HG02943 (cell line): ENCODE results near the gene KATNIP.

Experiments
- ATAC-seq: cut with Tn5 transposase; IDR thresholded peaks from one replicate; pipeline ENCODE4 v1.9.1; 2021; ENCODE audit warnings: mild to moderate bottlenecking, low read depth, moderate library complexity; ENCODE audit not compliant: unreplicated experiment

KATNIP gene

DNA sequence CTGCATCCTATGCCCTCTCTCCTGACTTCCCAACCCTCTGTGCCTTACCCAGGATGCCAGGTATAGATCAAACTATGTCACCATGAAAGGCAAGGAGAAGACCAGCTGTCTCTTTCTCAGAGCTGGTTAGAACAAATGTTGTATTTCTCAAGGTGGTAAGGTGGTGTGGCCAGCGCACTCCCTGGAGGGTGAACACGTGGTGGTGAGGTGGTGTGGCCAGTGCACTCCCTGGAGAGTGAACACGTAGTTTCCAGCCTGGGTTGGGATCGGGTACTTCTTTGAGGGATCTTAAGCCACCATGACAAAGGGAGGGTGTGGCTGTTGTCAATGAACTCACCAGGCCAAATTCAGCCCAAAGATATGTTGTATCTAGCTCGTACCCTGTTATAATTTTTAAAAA, 26.8 kb downstream of the KATNIP start:
- ATAC-seq, result no peak

DNA sequence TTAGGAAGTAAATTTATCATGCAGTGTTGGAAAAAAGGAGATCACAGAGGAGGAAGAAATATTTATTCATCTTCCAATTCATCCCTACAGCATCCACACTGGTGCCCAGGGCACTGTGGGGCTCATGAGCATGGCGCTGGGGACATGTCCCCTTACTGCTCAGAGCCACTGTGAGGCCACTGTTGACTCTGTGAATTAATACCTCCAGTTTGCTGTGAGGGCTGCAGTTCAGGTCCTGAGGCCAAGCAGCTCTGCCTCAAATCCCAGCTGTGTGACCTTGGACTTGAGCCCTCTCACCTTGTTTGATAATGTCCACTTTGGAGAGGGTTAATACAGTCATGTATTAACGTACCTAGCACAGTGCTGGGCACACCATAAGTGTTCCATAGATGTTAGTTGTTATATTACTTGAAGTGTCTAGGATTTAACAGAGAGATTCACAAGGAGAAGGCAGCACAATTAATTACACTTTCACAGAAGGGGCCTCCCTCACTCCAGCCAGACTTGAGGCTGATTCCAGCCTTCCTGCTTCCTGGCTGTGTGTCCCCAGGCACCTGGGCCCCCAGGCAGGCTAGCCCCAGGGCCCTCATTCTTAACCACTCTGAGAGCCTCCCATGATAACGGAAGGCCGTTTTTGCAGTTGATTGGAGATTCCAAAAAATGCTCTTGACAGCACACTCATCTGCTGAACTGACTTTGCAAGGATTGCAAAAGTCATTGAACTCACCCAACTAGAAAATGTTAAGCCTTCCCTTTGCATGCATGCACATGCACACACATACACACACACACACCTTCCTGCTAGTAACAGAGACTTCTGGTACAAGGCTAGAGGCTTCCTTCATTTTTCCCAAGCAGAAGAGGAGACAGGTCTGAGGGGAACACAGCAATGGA, 29.4 kb downstream of the KATNIP start:
- no peak for ATAC-seq

DNA sequence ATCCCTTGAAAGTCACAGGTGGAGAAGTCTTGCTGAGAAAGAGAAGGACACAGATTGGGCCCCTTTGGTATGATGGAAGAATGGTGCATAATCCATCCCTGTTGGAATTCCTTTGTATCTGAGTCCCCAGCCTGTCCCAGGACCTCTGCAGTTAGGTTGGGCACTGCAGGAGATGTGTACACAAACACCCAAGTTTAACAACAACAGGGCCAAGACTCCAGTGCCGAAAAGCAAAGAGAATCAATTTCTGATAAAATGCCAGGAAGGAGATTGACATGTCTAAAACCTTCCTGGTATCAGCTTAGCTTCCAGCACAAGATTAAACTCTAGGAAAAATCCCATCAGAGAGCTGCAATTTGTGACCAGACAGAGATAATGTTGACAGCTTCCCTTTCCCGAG, 32.9 kb downstream of the KATNIP start:
- no peak for ATAC-seq

DNA sequence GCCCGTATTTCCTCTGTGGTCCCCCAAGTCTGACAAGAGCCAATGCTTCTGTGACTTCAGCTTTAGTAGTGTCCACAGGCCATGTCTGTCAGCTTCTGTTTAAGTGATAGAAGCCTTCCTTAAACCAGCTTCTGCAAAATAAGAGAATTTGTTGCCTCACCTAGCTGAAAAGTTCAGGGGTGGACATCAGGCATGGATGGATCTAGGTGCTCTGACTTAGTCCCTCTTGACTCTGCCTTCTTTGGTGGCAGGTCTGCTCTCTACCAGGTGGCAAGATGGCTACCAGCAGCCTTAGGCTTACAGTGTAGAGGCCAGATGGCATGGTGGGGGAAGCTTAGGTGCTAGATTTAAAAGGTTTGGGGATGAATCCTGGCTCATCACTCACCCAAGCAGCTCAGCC, 33.7 kb downstream of the KATNIP start:
- ATAC-seq, result no peak

DNA sequence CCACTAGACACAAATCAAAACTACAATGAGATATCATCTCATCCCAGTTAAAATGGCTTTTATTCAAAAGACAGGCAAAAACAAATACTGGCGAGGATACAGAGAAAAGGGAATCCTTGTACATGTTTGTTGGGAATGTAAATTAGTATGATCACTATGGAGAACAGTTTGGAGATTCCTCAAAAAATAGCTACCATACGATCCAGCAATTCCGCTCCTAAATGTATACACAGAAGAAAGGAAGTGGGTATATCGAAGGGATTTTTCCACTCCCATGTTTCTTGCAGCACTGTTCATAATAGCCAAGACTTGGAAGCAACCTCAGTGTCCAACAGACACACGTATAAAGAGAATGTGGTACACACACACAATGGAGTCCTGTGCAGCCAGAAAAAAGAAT, 35.3 kb downstream of the KATNIP start:
- no peak for ATAC-seq

DNA sequence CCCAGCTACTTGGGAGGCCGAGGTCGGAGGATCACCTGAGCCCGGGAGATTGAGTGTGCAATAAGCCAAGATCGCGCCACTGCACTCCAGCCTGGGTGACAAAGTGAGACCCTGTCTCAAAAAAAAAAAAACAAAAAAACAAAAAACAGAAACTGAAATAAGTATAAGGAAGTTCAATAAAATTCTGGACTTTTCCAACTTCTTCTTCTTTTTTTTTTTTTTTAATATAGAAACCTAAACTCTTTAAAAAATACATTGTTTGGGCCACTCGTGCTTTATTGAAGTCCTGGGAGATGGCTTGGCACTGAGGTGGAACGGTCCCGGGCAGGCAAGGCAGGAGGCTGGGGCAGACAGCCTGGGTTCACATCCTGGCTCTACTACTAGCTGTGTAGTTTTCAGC, 36.8 kb downstream of the KATNIP start:
- no peak for ATAC-seq

DNA sequence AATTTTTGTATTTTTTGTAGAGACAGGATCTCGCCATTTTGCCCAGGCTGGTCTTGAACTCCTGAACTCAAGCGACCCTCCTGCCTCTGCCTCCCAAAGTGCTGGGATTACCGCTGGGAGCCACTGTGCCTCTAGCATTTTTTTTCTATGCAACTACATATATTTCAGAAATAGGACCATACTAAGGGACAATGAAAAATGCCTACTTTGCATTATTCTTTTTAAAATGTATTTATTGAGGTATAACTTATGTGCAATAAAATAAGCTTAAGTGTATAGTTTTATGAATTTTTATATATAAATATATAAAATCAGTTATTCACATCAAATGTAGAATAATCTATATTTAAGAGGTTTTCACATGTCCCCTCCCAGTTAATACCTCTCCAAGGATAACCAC, 38.1 kb downstream of the KATNIP start:
- ATAC-seq, result no peak

DNA sequence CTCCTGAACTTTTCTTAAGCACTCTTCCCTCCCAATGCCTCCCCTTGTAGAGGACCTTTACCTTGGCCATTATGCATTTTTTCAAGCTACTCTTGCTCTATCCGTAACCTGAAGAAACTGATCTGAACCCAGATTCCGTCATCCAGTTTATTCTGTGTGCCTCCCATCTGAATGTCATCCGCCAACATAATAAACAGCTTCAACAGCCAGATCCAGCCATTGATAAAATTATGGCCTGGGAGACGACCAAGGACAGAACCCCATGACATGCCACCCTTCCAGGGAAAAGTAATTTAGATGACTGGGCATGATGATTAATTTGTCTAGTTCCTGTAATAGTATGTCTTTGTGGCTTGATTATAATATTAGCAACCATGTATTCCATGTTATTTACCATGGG, 41.9 kb downstream of the KATNIP start:
- no peak for ATAC-seq

DNA sequence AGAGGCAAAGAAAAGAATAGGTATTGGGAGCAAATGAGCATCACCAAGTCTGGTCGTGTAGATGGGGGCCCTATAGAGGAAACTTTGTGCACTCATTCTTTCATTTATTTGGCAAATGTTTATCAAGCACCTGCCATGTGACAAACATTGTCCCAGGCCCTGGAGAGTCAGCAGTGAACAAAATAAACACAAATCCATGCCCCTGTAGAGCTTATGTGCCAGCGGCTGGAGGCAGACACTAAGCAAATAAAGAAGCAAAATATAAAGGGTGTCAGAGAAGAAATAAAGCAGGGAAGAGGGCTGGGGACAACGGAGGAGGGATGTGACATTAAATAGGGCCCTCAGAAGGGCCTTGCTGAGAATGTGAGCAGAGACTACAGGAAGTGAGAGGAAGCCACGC, 45.5 kb downstream of the KATNIP start:
- no peak for ATAC-seq

DNA sequence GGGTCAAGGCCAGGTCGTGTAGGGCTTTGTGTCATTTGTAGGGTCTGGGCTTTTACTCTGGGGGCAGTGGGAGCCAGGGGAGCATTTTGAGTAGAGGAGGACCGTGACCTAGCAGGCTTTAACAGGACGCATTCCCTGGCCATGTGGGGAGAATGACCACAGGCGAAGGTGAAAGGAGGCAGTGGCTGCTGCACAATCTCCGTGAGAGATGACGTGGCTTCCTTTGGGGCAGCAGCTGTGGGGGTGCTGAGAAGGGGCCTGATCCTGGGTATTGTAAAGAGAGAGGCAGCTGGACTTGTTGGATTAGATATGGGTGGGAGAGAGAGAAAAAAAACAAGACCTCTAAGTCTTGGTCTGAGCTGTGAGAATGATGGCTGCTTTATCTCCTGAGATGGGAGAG, 46.0 kb downstream of the KATNIP start:
- ATAC-seq, result no peak

DNA sequence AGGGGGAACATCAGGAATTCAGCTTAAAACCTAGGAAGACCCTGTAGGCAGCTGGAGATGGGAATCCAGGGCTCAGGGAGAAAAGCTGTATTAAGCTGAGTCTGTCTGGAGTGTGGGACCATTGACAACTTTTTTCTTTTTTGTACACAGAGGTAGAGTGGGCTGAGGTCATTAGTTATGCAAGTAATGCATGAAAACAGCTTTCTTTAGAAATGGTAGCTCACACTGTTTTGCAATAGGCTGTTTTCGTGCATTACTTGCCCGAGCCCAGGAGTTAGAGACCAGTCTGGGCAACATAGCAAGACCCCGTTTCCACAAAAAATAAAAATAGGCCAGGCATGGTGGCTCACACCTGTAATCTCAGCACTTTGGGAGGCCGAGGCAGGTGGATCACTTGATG, 46.5 kb downstream of the KATNIP start:
- no peak for ATAC-seq

DNA sequence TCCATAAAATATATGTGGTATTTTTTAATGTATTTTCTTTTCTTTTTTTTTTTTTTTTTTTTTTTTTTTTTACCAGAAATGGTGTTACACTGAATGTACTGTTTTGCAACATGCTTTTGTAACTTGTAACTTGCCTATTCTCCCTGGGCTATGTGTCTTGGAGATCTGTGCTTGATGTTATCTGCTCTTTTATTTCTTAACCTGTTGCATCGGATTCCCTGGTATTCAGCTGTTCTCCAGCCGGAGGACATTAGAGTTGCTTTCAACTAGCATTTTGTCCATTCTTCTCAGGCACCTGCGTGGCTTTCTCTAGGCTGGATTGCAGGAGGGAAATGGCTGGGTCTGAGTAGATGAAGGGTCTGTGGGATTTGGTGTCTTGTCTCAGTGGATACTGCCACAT, 47.4 kb downstream of the KATNIP start:
- ATAC-seq, result no peak

DNA sequence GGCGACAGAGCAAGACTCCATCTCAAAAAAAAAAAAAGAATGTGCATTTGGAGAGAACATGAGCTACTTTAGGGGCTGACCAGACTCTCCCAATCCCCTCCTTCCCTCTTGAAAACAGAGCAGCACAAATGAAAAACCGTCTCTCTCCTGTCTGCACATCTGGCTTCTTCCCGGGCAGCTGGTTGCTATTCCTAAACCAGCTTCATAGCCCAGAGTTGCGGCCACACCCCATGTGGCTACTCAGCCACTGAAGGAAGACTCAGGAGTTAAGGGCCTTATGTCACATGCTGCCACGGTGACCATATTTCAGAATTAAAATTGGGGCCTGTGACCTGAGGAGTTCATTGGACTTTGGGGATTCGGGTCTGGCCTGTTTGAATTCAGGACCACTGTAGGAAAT, 48.3 kb downstream of the KATNIP start:
- no peak for ATAC-seq

DNA sequence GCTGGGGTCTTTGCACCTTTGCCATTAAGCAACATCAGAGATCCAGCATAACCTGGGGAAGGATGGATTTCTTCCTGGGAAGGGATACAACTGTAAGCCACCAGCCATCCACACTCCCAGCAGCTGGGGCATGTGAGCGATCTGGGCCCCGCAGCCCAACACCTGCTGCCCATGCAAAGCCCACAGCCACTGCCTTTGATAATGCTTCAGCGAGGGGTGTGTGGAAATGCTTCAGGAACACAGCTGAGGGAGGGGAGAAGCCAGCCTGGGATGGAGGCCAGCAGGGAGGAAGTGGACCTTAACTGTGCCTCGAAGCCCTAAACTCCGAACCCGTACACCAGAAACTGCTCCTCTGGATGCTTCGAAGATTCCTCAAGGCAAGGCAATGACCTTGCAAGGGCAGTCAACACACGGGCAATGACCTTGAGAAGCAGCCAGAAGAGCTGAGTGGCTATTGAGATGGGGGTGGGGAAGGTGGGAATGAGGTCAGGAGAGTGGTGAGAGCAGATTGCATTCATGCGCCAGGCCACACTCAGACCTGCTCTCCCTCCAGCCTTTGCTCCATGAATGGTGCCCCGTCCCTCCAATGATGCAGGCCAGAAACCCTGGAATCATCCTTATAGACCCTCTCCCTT, 49.1 kb downstream of the KATNIP start:
- ATAC-seq, result no peak

DNA sequence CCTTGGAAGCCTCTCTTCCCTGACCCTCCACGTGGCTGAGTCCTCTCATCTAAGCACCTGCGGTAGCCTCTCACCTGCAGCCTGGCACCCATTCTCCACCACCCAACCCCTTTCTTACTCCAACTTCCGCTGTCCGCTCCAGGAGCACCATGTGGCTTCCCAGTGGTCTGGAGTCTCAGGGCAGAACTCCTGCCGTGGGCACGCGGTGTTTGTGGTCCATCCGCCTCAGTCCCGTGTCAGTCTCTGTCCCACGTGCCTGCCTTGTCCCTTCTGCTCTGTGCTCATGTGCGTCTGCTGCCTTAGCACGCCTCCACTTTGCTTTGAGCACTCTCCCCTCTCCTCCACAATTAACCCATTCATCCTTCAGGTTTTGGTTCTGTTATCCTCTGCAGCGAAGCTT, 49.7 kb downstream of the KATNIP start:
- no peak for ATAC-seq
